Activated naive CD8-positive, alpha-beta T cell (primary cell): ENCODE results near the gene SLC7A8.
A peak's percentile ranks its signal among the peaks of the same experiment; 100 is the strongest.
"Not testable (repeated sequence)": the region's sequence is repeated elsewhere in the genome, so short reads cannot be mapped to it uniquely, and the experiment has no call there.

Experiments used
- H3K27ac Mint-ChIP-seq: one replicate; pipeline ENCODE4 v1.8.0; 2021; ENCODE audit warnings: mixed read lengths
- H3K27me3 Mint-ChIP-seq: one replicate; pipeline ENCODE4 v1.8.0; 2021; ENCODE audit warnings: mixed read lengths
- H3K36me3 Mint-ChIP-seq: one replicate; pipeline ENCODE4 v1.8.0; 2021; ENCODE audit warnings: mixed read lengths
- H3K4me1 Mint-ChIP-seq: one replicate; pipeline ENCODE4 v1.8.0; 2021; ENCODE audit warnings: low read depth, mixed read lengths
- H3K4me3 Mint-ChIP-seq: one replicate; pipeline ENCODE4 v1.8.0; 2021; ENCODE audit warnings: mild to moderate bottlenecking, mixed read lengths
- H3K9me3 Mint-ChIP-seq: one replicate; pipeline ENCODE4 v1.8.0; 2021; ENCODE audit warnings: low read depth, mixed read lengths

Gene SLC7A8

GRCh38 chr14:23183479-23183878 is at the start of gene SLC7A8:
SLC7A8 (minus strand) TSS chr14:23183660; CDS start chr14:23182914, 746 bp downstream.
- no peaks in the 10 kb centered on the region for H3K9me3 Mint-ChIP-seq
- H3K27ac Mint-ChIP-seq: no peak within 1 kb of the TSS

GRCh38 chr14:23232241-23232808 is 48.9 kb upstream of the SLC7A8 start:
- H3K9me3 Mint-ChIP-seq, H3K27me3 Mint-ChIP-seq, H3K27ac Mint-ChIP-seq, H3K4me1 Mint-ChIP-seq, H3K4me3 Mint-ChIP-seq, H3K36me3 Mint-ChIP-seq: not testable (repeated sequence)

More at GRCh38 chr14:23183479-23183878, at the start of gene SLC7A8:
- Mint-ChIP-seq H3K36me3 (no peaks in the 10 kb centered on the region), H3K4me3 (no peak within 1 kb of the TSS), H3K27me3 (peaks cover 3% of the 10 kb centered on the region), H3K4me1 (peaks cover 20% of the 10 kb centered on the region)

DNA sequence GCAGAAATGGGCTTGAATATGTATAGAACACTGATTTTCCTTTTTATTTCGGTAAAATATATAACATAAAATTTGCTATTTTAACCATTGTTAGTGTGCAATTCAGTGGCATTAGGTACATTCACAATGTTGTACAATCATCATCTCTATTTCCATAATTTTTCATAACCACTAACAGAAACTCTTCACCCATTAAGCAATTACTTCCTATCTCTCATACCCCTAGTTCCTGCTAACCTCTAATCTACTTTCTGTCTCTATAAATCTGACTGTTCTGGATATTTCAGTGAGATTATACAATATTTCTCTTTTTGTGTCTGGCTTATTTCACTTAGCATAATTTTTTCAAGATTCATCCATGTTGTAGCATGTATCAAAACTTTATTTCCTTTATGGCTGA is 45.4 kb upstream of the SLC7A8 start:
- Mint-ChIP-seq H3K9me3 (no peaks in the 10 kb centered on the region), H3K36me3 (no peaks in the 10 kb centered on the region), H3K4me3 (no peak overlapping the region), H3K4me1 (no peaks in the 10 kb centered on the region), H3K27ac (peak overlapping the region; percentile 41), H3K27me3 (no peaks in the 10 kb centered on the region)

GRCh38 chr14:23227566-23227965 is 44.1 kb upstream of the SLC7A8 start:
- H3K27me3 Mint-ChIP-seq: peaks cover 2% of the 10 kb centered on the region
- no peaks in the 10 kb centered on the region for H3K36me3 Mint-ChIP-seq
- H3K27ac Mint-ChIP-seq: no peak overlapping the region
- no peaks in the 10 kb centered on the region for H3K4me1 Mint-ChIP-seq
- H3K4me3 Mint-ChIP-seq: no peak overlapping the region
- no peaks in the 10 kb centered on the region for H3K9me3 Mint-ChIP-seq

DNA sequence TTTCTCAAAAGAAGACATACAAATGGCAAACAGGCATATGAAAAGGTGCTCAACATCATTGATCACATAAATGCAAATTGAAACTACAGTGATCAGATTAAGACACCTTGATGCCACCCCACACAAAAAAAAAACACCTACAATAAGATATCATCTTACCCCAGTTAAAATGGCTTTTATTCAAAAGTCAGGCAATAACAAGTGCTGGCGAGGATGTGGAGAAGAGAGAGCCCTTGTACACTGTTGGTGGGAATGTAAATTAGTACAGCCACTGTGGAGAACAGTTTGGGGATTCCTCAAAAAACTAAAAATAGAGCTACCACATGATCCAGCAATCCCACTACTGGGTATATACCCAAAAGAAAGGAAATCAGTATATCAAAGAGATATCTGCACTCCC is 41.5 kb upstream of the SLC7A8 start:
- H3K27me3 Mint-ChIP-seq, H3K9me3 Mint-ChIP-seq, H3K36me3 Mint-ChIP-seq, H3K4me1 Mint-ChIP-seq, H3K4me3 Mint-ChIP-seq, H3K27ac Mint-ChIP-seq: not testable (repeated sequence)

GRCh38 chr14:23219075-23219474 is 35.6 kb upstream of the SLC7A8 start:
- Mint-ChIP-seq H3K36me3 (peaks cover 4% of the 10 kb centered on the region), H3K4me3 (no peak overlapping the region), H3K4me1 (no peaks in the 10 kb centered on the region), H3K27me3 (peaks cover 15% of the 10 kb centered on the region), H3K9me3 (no peaks in the 10 kb centered on the region), H3K27ac (no peak overlapping the region)

GRCh38 chr14:23217032-23218020 is 33.9 kb upstream of the SLC7A8 start:
- no peak overlapping the region for H3K4me3 Mint-ChIP-seq
- peaks cover 14% of the 10 kb centered on the region for H3K27me3 Mint-ChIP-seq
- no peak overlapping the region for H3K27ac Mint-ChIP-seq
- H3K9me3 Mint-ChIP-seq: no peaks in the 10 kb centered on the region
- no peaks in the 10 kb centered on the region for H3K4me1 Mint-ChIP-seq
- H3K36me3 Mint-ChIP-seq: peaks cover 4% of the 10 kb centered on the region

DNA sequence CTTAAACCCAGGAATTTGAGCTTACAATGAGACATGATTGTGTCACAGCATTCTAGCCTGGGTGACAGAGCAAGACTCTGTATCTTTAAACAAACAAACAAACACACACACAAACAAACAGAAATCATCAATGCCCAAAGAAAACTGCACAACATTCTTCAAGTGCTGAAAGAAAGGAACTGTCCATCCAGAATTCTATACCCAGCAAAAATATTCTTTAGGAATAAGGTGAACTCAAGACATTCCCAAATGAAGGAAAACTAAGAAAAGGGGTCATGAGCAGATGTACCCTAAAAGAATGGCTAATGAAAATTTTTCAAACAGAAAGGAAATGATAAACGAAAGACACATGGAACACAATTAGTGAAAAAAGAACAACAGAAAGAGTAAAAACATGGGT is 32.0 kb upstream of the SLC7A8 start:
- no peak overlapping the region for H3K4me3 Mint-ChIP-seq
- no peak overlapping the region for H3K27ac Mint-ChIP-seq
- H3K36me3 Mint-ChIP-seq: peaks cover 4% of the 10 kb centered on the region
- H3K27me3 Mint-ChIP-seq: peaks cover 10% of the 10 kb centered on the region
- no peaks in the 10 kb centered on the region for H3K4me1 Mint-ChIP-seq
- H3K9me3 Mint-ChIP-seq: no peaks in the 10 kb centered on the region

- H3K27me3 Mint-ChIP-seq: peaks cover 15% of the 10 kb centered on the region
- H3K4me1 Mint-ChIP-seq: no peaks in the 10 kb centered on the region
- peaks cover 2% of the 10 kb centered on the region for H3K36me3 Mint-ChIP-seq
- H3K27ac Mint-ChIP-seq: no peak overlapping the region
- H3K9me3 Mint-ChIP-seq: no peaks in the 10 kb centered on the region
- H3K4me3 Mint-ChIP-seq: no peak overlapping the region
Observed at GRCh38 chr14:23209651-23210423, 26.4 kb upstream of the SLC7A8 start.

- Mint-ChIP-seq H3K27ac (no peak overlapping the region), H3K4me3 (no peak overlapping the region), H3K4me1 (no peaks in the 10 kb centered on the region), H3K36me3 (peaks cover 2% of the 10 kb centered on the region), H3K27me3 (peaks cover 15% of the 10 kb centered on the region), H3K9me3 (no peaks in the 10 kb centered on the region)
Observed at GRCh38 chr14:23208324-23208723, 24.9 kb upstream of the SLC7A8 start.

- Mint-ChIP-seq H3K4me1 (no peaks in the 10 kb centered on the region), H3K4me3 (no peak overlapping the region), H3K27ac (no peak overlapping the region), H3K27me3 (peaks cover 15% of the 10 kb centered on the region), H3K36me3 (peaks cover 2% of the 10 kb centered on the region), H3K9me3 (no peaks in the 10 kb centered on the region)
Observed at GRCh38 chr14:23207146-23207540, 23.7 kb upstream of the SLC7A8 start.

- H3K27ac Mint-ChIP-seq: no peak overlapping the region
- H3K36me3 Mint-ChIP-seq: peaks cover 2% of the 10 kb centered on the region
- H3K4me3 Mint-ChIP-seq: no peak overlapping the region
- peaks cover 13% of the 10 kb centered on the region for H3K27me3 Mint-ChIP-seq
- no peaks in the 10 kb centered on the region for H3K4me1 Mint-ChIP-seq
- no peaks in the 10 kb centered on the region for H3K9me3 Mint-ChIP-seq
Observed at GRCh38 chr14:23206422-23207145, 23.1 kb upstream of the SLC7A8 start.

GRCh38 chr14:23202001-23202400 is 18.5 kb upstream of the SLC7A8 start:
- no peaks in the 10 kb centered on the region for H3K36me3 Mint-ChIP-seq
- H3K9me3 Mint-ChIP-seq: no peaks in the 10 kb centered on the region
- H3K4me3 Mint-ChIP-seq: no peak overlapping the region
- H3K27ac Mint-ChIP-seq: no peak overlapping the region
- H3K4me1 Mint-ChIP-seq: no peaks in the 10 kb centered on the region
- H3K27me3 Mint-ChIP-seq: peaks cover 2% of the 10 kb centered on the region

- H3K9me3 Mint-ChIP-seq, H3K27ac Mint-ChIP-seq, H3K4me3 Mint-ChIP-seq, H3K27me3 Mint-ChIP-seq, H3K4me1 Mint-ChIP-seq, H3K36me3 Mint-ChIP-seq: not testable (repeated sequence)
Observed at GRCh38 chr14:23199141-23199540, 15.7 kb upstream of the SLC7A8 start.
